Endothelial cell of umbilical vein (primary cell): Measurements from ENCODE around the gene MCM8. TPM values are rescaled to one million over a fixed set of nuclear protein-coding genes. Genes with fewer than 3 reads are reported as not detected.

ENCODE experiments used
- BruUV-seq: library from RNA; stranded (reverse); fragments of 400-500 nt; replicated peaks from 2 replicates; lab custom pipeline; 2021; lab: Mats Ljungman, UMichigan
- CTCF ChIA-PET: fragments of 300-600, 350-600 bp; sonication (Branson Sonifier 250); formaldehyde crosslinking; loops from one replicate; lab custom pipeline; 2021; ENCODE audit warnings: antibody characterized with exemption, inconsistent platforms; lab: Charles Lee
- POLR2A ChIA-PET: fragments of 300-600, 350-600 bp; sonication (Branson Sonifier 250); formaldehyde crosslinking; loops from one replicate; lab custom pipeline; 2021; ENCODE audit warnings: antibody characterized with exemption, inconsistent platforms; lab: Charles Lee
- DNase-seq: peaks from one replicate; pipeline ENCODE4 v3.0.0-alpha.2; 2011; ENCODE audit warnings: low read depth, low spot score
- FAIRE-seq: peaks from 2 replicates; lab custom pipeline; 2011; peaks lifted over from hg19 to GRCh38; lab: Jason Lieb, UNC
- H2AFZ ChIP-seq: 2 replicates; pipeline ENCODE4 v1.6.0; 2012; ENCODE audit warnings: low read depth, low read length, control low read depth, inconsistent platforms
- H3K27ac ChIP-seq: 2 replicates; pipeline ENCODE4 v1.5.1; 2011; ENCODE audit warnings: low read depth, mild to moderate bottlenecking, control low read depth, low read length, moderate library complexity; ENCODE audit not compliant: insufficient read depth
- H3K27me3 ChIP-seq, 2 experiments: 2 replicates each; pipeline versions ENCODE4 v1.6.0 to v1.6.1; 2011; ENCODE audit warnings: low read length in 2 of 2, mixed read lengths in 1 of 2; ENCODE audit not compliant: control insufficient read depth in 2 of 2, insufficient read depth in 2 of 2
- H3K36me3 ChIP-seq, 2 experiments: 2 replicates in 1 of 2; 3 replicates in 1 of 2; pipeline ENCODE4 v1.5.1; 2011; ENCODE audit warnings: low read length in 2 of 2, mild to moderate bottlenecking in 1 of 2, moderate library complexity in 1 of 2; ENCODE audit not compliant: control insufficient read depth in 2 of 2, insufficient read depth in 2 of 2; ENCODE audit errors: extremely low read depth in 1 of 2
- H3K4me1 ChIP-seq: 3 replicates; pipeline ENCODE4 v1.5.1; 2011; ENCODE audit warnings: mild to moderate bottlenecking, low read length; ENCODE audit not compliant: control insufficient read depth, insufficient read depth; ENCODE audit errors: extremely low read depth
- H3K4me2 ChIP-seq: 2 replicates; pipeline ENCODE4 v1.6.1; 2011; ENCODE audit warnings: low read length, control low read depth, mixed read lengths; ENCODE audit not compliant: insufficient read depth
- H3K4me3 ChIP-seq, 3 experiments: fragments of 200-600 bp in 1 of 3; sonication (generic), shearing (Covaris generic) in 1 of 3; replicated peaks in 1 of 3; 2 replicates each; pipeline ENCODE4 v1.5.1; 2011 to 2016; ENCODE audit warnings: control low read depth in 3 of 3, low read length in 3 of 3, mild to moderate bottlenecking in 2 of 3, inconsistent platforms in 1 of 3, low read depth in 1 of 3, moderate library complexity in 1 of 3; ENCODE audit not compliant: insufficient read depth in 1 of 3
- H3K79me2 ChIP-seq: 2 replicates; pipeline ENCODE4 v1.6.0; 2012; ENCODE audit warnings: low read length, inconsistent platforms; ENCODE audit not compliant: control insufficient read depth, insufficient read depth
- H3K9ac ChIP-seq: replicated peaks from 2 replicates; pipeline ENCODE3; 2011; ENCODE audit warnings: low read length, control low read depth; ENCODE audit not compliant: insufficient read depth; ENCODE audit errors: extremely low read depth
- H3K9me1 ChIP-seq: replicated peaks from 3 replicates; pipeline ENCODE4 v1.6.0; 2011; ENCODE audit warnings: mild to moderate bottlenecking, low read length; ENCODE audit not compliant: control insufficient read depth, insufficient read depth; ENCODE audit errors: extremely low read depth
- H3K9me3 ChIP-seq: replicated peaks from 2 replicates; pipeline ENCODE4 v1.5.1; 2012; ENCODE audit warnings: low read length, inconsistent platforms; ENCODE audit not compliant: control insufficient read depth, insufficient read depth
- H4K20me1 ChIP-seq: replicated peaks from 2 replicates; pipeline ENCODE3; 2011; ENCODE audit warnings: mild to moderate bottlenecking, low read length; ENCODE audit not compliant: control insufficient read depth, insufficient read depth; ENCODE audit errors: extremely low read depth
- CTCF ChIP-seq, 2 donors: IDR thresholded peaks; 1 replicate in 1 of 2; 2 replicates in 1 of 2; pipeline ENCODE4 v1.5.1; 2011; ENCODE audit warnings: low read length in 2 of 2, mild to moderate bottlenecking in 2 of 2, moderate library complexity in 2 of 2, control low read depth in 1 of 2, inconsistent platforms in 1 of 2, low read depth in 1 of 2; ENCODE audit not compliant: insufficient read depth in 1 of 2; ENCODE audit errors: extremely low read depth in 1 of 2
- FOS ChIP-seq: IDR thresholded peaks from 2 replicates; pipeline ENCODE4 v1.6.1; 2011; ENCODE audit warnings: mild to moderate bottlenecking, low read length, moderate library complexity, borderline replicate concordance; ENCODE audit not compliant: insufficient read depth
- GATA2 ChIP-seq: IDR thresholded peaks from 2 replicates; pipeline ENCODE4 v1.7.0; 2011; ENCODE audit warnings: low read depth, mild to moderate bottlenecking, moderate library complexity, mixed read lengths, low read length; ENCODE audit not compliant: insufficient read length, insufficient read depth
- POLR2A ChIP-seq: IDR thresholded peaks from 2 replicates; pipeline ENCODE4 v1.6.1; 2012; ENCODE audit warnings: low read depth, mild to moderate bottlenecking, control low read depth, low read length
- dilution Hi-C: fragments of 300-500 bp; cut with MboI; formaldehyde crosslinking; loops from one replicate; pipeline ENCODE4 v1.15.0; 2019; ENCODE audit warnings: low sequenced_read_pairs; ENCODE audit not compliant: extremely low pct_ligation_motif_present
- intact Hi-C: fragments of 100-400 bp; cut with micrococcal nuclease; formaldehyde crosslinking; loops from one replicate; pipeline ENCODE4 v1.10.0; 2022
- polyA plus RNA-seq, 4 experiments: library from polyadenylated mRNA; depleted of rRNA in 3 of 4; stranded (reverse) in 3 of 4; unstranded in 1 of 4; fragments of >200 nt; gene quantifications; 2 replicates each; pipeline versions ENCODE4 v1.2.1 to v1.2.3, GENCODE V29; 2011 to 2012; ENCODE audit warnings: missing spikeins in 1 of 4
- total RNA-seq: library from RNA; stranded (reverse); gene quantifications from 2 replicates; pipeline ENCODE4 v1.2.3, GENCODE V29; 2021

Gene MCM8
- total and polyA plus RNA-seq, 2 donors (not counting 3 experiments of a cell fraction or from before 2014, with no cell fraction given), result 2.9 to 14.4 TPM

- dilution Hi-C loops, result no loop called here
These were observed 16.5 kb upstream of the MCM8 start for GRCh38 chr20:5933802-5934436.

GRCh38 chr20:5935384-5935783 is 15.1 kb upstream of the MCM8 start:
- dilution Hi-C loops (no loop called here), intact Hi-C loops (no loop called here)
- H3K4me2 ChIP-seq, result no peak overlapping the region
- peaks cover 0 to 4% of the 10 kb centered on the region in 2 experiments for H3K27me3 ChIP-seq
- no peak overlapping the region for H3K27ac ChIP-seq
- H2AFZ ChIP-seq, result no peak overlapping the region
- no peak for DNase-seq
- H3K9me3 ChIP-seq, result no peaks in the 10 kb centered on the region
- ChIA-PET POLR2A (interaction anchor here (0.8 kb wide), 1 partner anchor 19 kb away, joined by 3 read pairs; no protein-coding TSS in a partner anchor), CTCF (interaction anchor here (1.0 to 1.7 kb wide), 5 partner anchors 9 to 406 kb away, joined by 3 to 9 read pairs (median 7); no protein-coding TSS in a partner anchor)
- H4K20me1 ChIP-seq, result no peaks in the 10 kb centered on the region
- TF ChIP-seq FOS (no peak), CTCF (IDR thresholded peaks at IDR 0.05; ENCODE audit: extremely low read depth in 1 of 2, insufficient read depth in 1 of 2, low read depth in 1 of 2, low read length in 2 of 2) (no peak), GATA2 (no peak)
- H3K4me1 ChIP-seq, result no peaks in the 10 kb centered on the region
- no peak for FAIRE-seq
- no peak overlapping the region for H3K4me3 ChIP-seq
- no peak overlapping the region for H3K9ac ChIP-seq
- BruUV-seq, result TSS peak; percentile 17
- H3K36me3 ChIP-seq, result peaks cover 0 to 9% of the 10 kb centered on the region in 2 experiments
- no peaks in the 10 kb centered on the region for H3K9me1 ChIP-seq
- no peaks in the 10 kb centered on the region for H3K79me2 ChIP-seq

More at GRCh38 chr20:5933802-5934436, 16.5 kb upstream of the MCM8 start:
- POLR2A ChIA-PET, result no interaction called here
- FAIRE-seq (peak; percentile 31), DNase-seq (peak; percentile 25)
- Histone ChIP-seq H3K9ac (no peak overlapping the region), H2AFZ (no peak overlapping the region), H3K27ac (no peak overlapping the region), H3K4me2 (no peak overlapping the region), H3K27me3 (peaks cover 2 to 6% of the 10 kb centered on the region in 2 experiments), H3K4me1 (no peaks in the 10 kb centered on the region), H3K4me3 (no peak overlapping the region), H4K20me1 (no peaks in the 10 kb centered on the region), H3K36me3 (peaks cover 0 to 5% of the 10 kb centered on the region in 2 experiments), H3K9me1 (no peaks in the 10 kb centered on the region), H3K9me3 (no peaks in the 10 kb centered on the region), H3K79me2 (no peaks in the 10 kb centered on the region)
- CTCF ChIA-PET, result interaction anchor here (0.8 to 2.8 kb wide), 7 partner anchors 9 to 405 kb away, joined by 3 to 20 read pairs (median 5); no protein-coding TSS in a partner anchor
- no TSS peak for BruUV-seq
- intact Hi-C loops, result loop anchor here (1.0 to 5.0 kb wide), 2 partner anchors 367 to 405 kb away; no protein-coding TSS in a partner anchor
- TF ChIP-seq GATA2 (no peak), POLR2A (no peak)
